HG02588 (cell line): ENCODE data around the gene CFAP61.
"Not testable (repeated sequence)": the region's sequence is repeated elsewhere in the genome, so short reads cannot be mapped to it uniquely, and the experiment has no call there.

ENCODE experiments used
- ATAC-seq: cut with Tn5 transposase; IDR thresholded peaks from one replicate; pipeline ENCODE4 v1.9.1; 2021; ENCODE audit warnings: mild to moderate bottlenecking, moderate library complexity; ENCODE audit not compliant: unreplicated experiment

The CFAP61 gene, protein sequence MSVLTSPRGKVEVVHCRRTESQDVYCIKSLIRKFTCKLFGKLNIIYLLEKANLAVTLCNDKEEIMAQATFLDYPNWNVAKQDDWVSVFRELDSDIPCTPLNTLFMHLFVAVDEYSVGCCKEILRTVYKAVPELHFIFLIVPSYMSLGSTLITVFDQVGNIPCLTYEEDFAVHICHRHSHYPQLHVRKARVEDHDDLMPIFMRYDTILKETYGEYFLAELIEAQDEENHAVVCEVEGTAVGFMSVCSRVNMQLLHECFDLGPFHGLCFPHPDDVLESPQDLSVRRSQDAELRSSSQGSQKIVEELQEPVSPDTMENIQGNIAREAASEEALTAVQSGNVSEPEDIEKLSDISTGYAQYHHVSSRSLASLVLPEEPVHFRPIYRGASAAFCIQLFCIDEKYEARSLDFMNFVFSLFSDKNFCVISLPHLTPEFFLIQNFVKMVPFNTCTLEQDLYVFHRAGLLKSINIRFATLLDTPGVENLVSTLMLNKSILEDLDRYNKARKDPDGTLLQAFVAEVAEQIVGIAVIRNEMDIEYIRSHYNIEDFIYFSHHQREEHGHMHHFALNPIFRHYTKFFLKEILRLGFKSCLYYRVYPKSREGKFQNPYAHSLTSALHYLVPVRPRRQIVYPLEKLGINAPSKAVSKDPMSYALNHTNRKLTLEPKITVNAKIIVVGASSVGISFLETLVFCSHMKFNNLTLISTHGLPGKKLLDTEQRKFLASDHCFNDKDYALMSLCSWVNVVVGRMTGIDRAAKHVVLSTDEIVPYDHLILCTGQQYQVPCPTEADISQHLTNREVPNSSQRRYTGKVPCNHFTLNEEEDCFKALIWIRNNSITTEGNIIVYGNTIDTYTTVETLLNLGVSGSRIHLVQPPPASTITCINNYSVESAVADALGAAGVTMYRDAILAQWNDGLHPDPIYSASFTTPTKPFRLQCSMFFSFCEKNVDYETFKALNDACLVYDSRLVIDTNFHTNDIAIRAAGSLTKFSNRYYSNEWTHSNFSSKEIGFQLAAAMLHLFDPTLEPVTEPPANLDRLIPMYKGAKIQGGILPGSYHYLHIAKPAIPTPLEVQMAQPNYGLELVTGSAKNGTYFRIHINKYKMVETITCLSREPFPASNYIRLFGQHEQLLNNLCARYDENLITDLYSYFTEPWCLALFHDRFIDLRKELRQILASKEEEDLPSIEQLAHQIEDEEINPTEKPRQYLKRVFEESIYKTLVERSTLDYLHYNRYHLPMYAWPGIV

DNA sequence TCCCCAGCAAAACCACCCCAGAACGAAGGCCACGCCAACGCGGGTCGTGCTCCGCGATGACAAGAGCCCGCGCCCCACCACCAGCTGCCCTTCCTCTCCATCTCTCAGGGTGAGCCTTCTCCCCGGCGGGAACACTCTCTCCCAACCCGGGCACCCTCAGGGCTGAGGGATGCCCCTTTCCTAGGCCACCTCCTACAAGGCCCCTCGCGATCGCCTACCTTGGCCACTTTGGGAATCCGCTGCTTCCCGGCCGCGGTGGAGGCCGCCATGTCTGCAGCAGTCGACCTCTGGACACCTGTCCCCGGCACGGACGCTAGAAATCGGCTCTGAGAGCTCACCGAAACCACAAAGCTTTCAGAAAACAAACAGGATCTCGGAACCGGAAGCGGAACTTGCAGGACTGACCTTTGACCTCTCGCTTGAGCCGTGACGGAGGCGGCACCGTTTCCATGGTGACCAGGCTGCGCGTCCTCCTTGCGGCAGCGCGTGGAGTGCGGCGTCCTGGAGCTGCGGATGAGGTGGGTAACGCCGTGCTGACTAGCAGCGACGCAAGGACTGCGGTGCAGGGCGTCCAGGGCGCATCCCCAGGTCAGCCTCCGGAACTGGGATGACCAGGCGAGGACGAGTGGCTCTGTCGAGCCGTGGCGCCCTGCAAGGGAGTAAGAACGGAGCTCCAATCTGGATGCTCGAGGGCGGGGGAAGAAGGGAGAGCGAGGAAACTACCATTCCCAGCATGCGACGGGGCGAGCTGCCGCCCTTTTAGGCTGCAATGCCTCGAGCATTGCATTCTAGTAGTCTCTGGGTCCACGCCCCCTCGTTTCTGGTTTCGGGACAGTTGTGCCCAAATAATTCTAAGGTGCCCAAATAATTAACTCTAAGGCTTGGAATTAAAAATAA is at the start of gene CFAP61, which contains the start of gene CRNKL1:
CFAP61 (plus strand) TSS at position 459 of the 897 bp plus-strand sequence. CDS start 4,122 bp downstream, outside the sequence.
CRNKL1 (minus strand) TSS at position 393 of the 897 bp plus-strand sequence; CDS start at position 269, 124 bp downstream.
- ATAC-seq, result peak; percentile 93

DNA sequence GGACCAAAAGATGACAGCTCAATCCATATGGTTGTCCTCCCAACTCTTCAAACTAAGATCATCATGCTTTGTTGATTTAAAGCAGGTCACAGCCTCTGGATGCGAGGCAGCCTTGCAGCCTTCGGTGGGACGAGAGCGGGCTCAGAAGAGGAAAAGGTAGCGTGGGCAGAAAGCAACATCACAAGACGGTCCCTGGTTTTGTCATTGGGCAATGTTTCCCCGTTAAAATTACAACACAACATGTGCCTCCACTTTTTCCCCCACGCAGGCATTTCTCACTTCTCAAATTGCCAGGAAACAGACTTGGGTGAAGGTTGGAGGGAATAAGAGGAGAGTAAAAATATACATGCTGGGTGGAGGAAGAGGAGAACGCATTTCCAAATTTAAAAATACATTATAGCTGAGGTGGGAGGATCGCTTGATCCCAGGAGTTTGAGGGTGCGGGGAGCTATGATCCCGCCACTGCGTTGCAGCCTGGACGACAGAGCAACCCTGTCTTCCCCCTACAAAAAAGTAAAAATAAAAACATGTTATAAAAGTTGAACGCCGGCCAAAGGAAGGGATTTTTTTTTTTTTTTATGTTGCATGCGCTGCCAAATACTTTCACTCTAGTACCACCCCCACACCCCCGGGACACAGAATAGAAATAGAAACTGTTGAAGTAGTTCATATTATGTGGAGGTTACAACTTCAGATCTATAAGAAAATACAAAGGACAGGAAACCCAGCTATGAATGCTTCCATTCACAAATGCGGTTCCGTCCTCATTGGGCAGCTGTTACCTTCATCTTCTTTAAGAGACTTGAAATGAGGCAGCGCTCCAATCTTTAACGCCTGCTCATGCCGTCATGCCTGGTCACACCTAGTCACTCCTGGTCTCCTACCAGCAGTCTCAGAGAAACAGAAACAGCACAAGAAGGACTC is 49.0 kb upstream of the CFAP61 start:
- no peak for ATAC-seq

DNA sequence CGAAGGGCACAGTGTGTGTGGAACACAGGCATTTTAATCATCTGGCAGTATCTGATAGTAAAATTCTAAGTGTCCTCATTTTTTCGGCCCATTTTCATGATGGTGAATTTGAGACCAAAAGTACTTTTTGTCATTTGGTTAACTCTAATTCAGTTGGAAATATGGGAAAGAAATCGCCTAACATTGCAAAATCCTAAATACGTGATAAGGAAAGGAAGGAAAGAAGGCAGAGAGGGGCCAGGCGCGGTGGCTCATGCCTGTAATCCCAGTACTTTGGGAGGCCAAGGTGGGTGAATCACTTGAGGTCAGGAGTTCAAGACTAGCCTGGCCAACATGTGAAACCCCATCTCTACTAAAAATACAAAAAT is 48.4 kb upstream of the CFAP61 start:
- ATAC-seq, result not testable (repeated sequence)

DNA sequence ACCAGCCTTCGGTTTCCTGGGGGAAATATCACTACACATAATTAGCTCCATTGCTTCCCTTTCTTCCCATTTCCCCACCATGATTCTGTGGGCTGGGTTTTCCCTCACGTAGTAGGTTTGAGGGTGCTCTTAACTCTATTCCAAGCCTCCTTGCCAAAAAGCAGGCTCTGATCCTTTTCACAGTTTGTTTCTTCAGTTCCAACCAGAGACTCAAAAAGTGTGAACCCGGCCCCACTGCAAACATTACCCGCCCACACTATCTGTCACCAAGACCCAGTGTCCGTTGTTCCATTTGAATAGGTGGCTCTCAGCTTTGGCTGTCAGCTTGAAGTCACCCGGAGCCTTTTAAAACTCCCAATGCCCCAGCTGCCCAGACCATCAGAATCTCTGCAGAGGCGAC is 47.0 kb upstream of the CFAP61 start:
- no peak for ATAC-seq

DNA sequence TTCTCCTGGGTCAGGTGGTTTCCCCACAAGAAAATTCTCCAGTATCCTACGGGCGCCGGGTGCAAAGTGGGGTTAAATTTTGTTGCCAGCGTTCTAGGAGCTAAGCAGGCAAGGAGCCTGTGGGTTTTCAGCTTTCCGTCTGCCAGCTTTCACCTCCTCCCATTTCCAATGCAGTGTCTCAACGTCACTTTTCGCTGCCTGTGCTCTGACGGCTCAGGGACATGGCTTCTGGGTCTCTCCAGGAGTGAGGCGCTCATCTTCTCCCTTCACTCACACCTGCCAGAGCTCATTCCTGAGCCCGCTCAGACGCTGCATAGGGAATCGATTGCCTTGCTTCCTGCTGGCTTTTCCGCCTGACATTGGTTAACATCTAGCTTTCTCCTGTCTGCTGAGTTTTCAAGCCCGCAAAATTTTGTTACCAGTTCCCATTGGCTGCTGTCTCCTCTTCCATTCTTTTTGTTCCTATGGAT is 42.5 kb upstream of the CFAP61 start:
- no peak for ATAC-seq

DNA sequence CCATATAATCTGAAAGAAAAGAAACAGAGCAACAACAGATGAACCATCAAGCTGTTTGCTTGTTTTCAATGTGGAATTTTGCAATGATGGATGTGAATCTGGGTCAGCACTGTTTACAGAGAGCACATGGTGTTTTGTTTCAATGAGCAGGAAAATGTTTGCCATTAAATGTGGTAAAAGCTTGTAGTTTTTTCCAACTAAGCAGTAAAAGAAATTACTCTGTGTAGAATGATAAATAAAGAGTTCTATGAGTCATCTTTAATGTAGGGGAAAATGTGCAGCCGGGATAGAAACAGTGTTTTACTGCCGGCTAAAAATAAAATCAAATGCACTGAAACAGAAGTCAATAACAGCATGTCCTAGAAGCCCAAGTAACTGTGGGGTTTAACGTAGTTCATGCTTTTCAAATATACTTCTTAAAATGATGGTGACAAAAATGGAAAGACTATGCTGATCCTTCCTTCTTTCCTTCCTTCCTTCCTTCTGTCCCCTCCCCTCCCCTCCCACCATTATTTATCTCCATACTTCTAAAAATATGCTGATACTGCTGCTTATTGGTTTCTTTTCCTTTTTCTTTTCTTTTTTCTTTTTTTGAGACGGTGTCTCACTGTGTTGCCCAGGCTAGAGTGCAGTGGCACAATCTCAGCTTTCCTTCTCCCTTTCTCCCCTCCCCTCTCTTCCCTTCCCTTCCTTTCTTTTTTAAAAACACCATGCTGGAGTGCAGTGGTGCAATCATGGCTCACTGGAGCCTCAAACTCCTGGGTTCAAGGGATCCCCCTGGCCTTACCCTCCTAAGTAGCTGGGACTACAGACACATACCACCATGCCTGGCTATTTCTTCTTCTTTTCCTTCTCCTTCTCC is 41.5 kb upstream of the CFAP61 start:
- ATAC-seq, result no peak

DNA sequence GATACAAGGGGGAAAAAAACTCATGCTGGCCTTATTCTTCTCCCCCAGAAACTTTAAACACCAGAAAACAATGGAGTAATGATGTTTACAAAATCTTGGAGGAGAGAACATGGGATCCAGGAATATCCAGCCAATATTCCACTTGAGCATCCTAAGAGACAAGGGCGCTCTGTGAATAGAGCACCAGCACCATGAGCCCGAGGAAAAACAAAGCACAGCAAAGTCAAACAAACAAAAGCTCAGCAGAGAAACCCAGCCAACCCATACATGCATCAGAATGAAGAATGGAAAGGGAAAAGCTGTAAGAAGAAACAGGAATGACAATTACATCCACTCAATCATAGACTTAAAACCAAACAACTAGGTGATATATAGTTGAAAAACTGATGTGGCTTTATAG is 39.8 kb upstream of the CFAP61 start:
- ATAC-seq, result no peak

DNA sequence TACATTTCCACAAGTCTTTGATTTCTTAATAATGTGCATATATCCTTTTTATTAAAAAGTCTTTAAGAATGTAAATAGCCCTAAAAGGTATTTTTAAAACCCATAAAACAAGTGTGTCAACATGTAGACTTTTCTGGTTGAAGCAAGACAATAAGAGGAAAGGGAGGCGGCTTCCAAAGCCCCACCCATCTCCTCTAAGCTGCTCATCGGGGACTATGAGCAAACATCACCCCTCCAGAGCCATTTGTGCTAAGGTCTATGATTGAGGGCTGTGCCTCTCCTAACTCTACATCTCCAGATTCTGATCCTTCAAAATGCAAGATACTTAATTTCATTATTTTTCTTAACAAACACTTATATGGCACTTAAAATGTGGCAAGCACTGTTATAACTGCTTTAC is 37.7 kb upstream of the CFAP61 start:
- ATAC-seq, result no peak

DNA sequence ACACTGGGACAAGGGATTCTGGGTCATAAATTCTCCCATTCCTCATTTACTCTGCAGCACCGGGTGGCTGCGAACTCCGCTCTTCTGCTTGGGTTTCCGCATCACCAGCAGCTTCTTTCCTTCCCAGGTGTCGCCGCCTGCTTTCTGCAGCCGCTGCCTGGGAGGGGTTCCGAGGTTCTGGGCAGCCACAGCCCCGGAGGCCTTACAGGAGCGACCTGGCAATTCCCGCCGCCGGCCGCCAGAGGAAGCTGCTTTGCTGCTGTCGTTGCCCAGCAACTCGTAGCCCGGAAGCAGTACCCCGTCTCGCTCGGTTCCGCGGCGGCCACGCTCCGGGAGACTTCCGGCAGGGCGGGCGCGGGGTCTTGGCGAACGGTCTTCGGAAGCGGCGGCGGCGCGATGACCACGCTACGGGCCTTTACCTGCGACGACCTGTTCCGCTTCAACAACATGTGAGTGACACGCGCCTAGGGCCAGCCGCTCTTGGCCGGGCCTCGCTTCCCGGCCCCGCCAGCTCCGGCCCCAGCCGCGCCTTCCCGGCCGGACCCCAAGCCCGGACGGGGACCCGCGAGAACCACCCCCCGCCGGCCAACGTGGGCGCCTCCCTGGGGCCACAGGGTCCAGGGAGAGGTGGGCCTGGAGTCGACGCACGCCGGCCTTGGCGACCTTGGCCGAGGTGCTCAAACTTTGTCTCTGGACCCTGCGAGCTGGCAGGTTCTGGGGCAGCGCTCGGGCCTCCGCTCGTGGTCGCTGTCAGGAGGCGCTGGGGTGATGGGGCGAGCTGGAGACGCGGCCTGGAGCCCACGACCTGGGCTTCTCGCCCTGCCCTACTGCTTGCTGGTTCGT is 35.1 kb upstream of the CFAP61 start, which contains the start of gene NAA20:
NAA20 (plus strand) TSS at position 362 of the 843 bp plus-strand sequence; CDS start at position 397, 35 bp downstream.
- ATAC-seq, result peak; percentile 100

DNA sequence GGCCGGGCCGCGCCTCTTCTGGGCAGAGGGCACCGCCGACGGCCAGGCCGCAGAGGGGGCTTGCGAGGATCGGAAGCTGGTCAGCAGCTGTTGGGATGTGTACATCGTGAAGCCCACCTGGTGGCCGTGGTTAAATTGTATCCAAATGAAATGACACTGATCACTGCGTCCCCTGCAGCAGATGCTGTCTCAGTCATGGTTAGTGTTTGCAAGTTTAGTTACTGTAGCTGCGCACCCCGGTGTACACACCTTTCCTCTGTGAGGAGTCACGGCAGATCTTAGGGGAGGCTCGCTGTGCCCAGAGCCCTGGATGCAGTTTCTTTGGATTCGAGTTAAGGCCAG is 34.5 kb upstream of the CFAP61 start:
- ATAC-seq, result peak; percentile 3

DNA sequence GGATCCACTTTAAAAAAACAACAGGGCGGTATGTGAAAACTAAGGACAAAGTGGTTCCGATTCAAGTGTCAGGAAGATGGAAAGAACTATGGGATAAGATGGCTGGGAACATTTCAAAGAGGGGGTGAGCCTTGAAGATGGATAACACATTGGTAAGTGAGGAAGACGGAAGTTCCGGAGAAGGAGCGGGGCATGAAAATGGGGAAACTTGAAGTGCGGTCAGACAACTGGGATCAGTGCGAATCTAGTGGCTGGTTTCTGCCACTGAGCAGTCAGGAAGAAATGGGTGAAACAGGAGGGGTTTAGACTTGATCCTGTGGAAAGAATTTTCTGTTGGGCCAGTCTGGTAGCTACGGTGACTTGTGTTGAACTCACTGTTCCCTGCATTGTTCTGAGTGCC is 34.0 kb upstream of the CFAP61 start:
- no peak for ATAC-seq

DNA sequence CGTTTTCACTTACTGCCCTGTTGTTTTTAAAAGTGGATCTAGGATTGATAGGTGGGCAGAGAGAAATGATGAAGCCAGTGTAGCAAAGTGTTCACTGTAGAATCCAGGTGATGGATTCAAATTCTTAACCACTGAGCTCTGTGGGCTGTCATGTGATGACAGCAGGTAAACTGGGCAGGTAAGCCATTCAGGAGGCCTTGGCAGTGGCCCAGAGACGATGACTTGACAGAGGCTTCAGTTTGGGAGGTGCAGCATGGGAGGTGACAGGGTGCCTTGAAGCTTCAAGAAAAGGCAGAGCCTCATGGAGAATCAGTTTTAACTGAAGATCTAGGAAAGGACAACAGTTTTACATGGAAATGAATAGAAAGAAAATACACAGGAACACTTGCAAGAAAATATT is 33.2 kb upstream of the CFAP61 start:
- ATAC-seq, result no peak

DNA sequence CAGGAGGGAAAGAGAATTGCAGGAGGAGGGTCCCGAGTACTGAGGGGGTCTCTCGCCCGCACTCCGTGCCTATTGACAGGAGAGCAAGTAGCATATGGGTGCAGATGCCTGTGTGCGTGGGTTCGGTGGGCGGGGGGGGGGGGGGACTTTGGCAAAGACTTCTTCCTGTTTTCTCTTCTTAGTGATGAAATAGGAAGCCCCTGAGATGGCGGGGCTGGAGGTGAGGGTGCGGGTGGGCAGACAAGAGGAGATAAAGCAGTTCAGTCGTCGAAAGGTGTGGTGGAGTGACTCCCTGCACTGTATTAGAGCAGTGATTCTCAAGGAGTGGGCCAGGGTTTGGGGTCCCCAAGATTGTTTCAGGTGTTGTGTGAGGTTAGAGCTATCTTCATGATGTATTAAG is 31.4 kb upstream of the CFAP61 start:
- ATAC-seq, result no peak

DNA sequence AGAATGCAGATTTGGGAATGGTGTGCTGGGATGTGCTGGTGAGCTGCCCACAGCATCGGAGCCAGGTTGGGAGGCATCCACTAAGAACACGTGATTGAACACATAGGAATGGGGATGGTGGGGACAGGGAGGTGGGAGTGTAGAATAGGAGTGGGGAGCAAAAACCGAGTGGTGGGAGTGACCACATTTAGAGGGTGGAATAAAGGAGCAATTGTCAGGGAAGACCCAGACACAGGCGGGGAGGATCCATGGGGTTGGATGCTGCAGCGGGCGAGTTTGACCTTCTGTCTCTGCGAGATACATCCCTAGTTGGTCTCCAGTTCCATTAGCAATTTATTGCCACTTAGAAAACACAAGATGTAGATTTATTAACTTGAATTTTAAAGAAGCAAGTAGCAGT is 30.5 kb upstream of the CFAP61 start:
- no peak for ATAC-seq

DNA sequence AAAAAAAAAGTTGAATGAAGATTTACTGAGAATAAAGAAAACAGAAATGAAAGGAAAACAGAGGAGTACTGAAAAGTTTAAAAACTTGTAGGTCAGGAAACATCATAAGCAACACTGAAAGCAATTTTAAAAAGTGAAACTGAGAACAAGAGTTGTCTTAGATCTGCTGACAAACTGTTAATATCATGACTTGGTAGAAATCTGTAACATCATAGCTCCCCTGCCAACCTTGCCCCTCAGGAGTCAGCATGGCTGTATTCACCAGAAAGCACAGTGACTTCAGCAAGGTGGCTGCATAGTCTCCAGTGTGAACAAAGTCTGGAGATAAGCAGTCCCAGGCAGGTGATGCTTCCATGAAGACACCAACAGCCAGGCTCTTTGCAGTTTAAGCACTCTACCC is 29.8 kb upstream of the CFAP61 start:
- peak; percentile 72 for ATAC-seq

DNA sequence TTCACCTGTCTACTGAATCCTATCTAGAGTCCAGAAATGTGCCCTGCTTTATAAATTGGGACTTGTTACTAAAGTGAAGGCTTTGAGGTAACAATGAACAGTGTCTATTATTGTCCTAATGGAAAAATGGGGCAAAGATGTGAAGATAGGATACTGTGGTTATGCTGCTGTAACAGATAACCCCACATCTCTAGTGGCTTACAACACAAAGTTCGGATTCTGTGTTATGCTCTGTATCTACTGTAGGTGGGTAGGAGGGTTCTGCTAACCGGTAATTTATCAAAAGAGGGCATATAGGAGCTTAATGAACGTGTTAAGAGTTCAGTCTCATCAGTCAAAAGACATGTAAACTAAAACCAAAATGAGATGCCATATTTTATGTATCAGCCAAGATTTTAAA is 28.9 kb upstream of the CFAP61 start:
- ATAC-seq, result no peak

DNA sequence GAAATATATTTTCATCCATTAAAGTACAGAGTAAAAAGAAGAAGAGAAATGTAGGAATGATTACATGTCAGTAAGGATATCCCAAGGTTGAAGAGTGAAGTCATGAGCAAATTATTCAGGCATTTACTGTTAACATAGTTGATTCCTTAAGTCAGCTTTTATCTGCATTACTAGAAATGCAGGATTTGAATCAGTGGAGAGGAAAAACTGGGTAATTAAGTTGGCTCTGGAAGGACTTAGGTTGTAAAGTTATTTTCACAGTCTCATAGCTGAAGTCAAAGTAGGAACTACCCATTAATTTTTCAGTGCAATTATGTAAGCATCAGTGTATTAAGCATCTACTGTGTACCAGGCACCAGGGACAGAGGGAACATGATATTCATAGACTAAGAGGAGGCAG is 27.4 kb upstream of the CFAP61 start:
- no peak for ATAC-seq
